PC-3 (cell line): ENCODE measurements around the gene PLEKHO1. TPM values are rescaled to one million over a fixed set of nuclear protein-coding genes. Genes with fewer than 3 reads are reported as not detected.

Experiments
- ATAC-seq: fragments of 200-7000 bp; cut with Tn5 transposase; 2 replicates; pipeline ENCODE4 v1.9.1; 2020; ENCODE audit warnings: mild to moderate bottlenecking, moderate library complexity
- BruUV-seq: library from RNA; stranded (reverse); fragments of 400-500 nt; replicated peaks from 2 replicates; lab custom pipeline; 2021; lab: Mats Ljungman, UMichigan
- CTCF ChIA-PET: fragments of 300-600 bp; sonication (Branson Sonifier 250); formaldehyde crosslinking; loops from one replicate; lab custom pipeline; 2022; ENCODE audit warnings: antibody characterized with exemption; lab: Charles Lee
- POLR2A ChIA-PET: fragments of 300-600 bp; sonication (Branson Sonifier 250); formaldehyde crosslinking; loops from one replicate; lab custom pipeline; 2022; ENCODE audit warnings: antibody characterized with exemption; ENCODE audit not compliant: unreplicated experiment; lab: Charles Lee
- DNase-seq: peaks from one replicate; pipeline ENCODE4 v3.0.0-alpha.2; 2015
- H2AFZ ChIP-seq: fragments of 300-600 bp; sonication (generic); 2 replicates; pipeline ENCODE4 v1.6.0; 2016; ENCODE audit warnings: antibody characterized with exemption, low read length
- H3F3A ChIP-seq: fragments of 300-600 bp; sonication (generic); one replicate; pipeline ENCODE4 v1.6.0; 2017; ENCODE audit warnings: antibody characterized with exemption, low read length, control low read depth, mild to moderate bottlenecking; ENCODE audit not compliant: unreplicated experiment
- H3K27ac ChIP-seq: fragments of 300-600 bp; sonication (generic); 2 replicates; pipeline ENCODE4 v1.5.1; 2016; ENCODE audit warnings: mild to moderate bottlenecking, low read length
- H3K27me3 ChIP-seq: fragments of 300-600 bp; sonication (generic); 2 replicates; pipeline ENCODE4 v1.6.1; 2016; ENCODE audit warnings: low read length, mixed read lengths
- H3K36me3 ChIP-seq: fragments of 300-600 bp; sonication (generic); 2 replicates; pipeline ENCODE4 v1.6.1; 2016; ENCODE audit warnings: low read depth, mixed run types, low read length, mixed read lengths
- H3K4me1 ChIP-seq: fragments of 300-600 bp; sonication (generic); 2 replicates; pipeline ENCODE4 v1.5.1; 2016; ENCODE audit warnings: low read length; ENCODE audit not compliant: insufficient read depth
- H3K4me2 ChIP-seq: fragments of 300-600 bp; sonication (generic); 2 replicates; pipeline ENCODE4 v1.6.0; 2016; ENCODE audit warnings: low read length
- H3K4me3 ChIP-seq: fragments of 300-600 bp; sonication (generic); 2 replicates; pipeline ENCODE4 v1.5.1; 2016; ENCODE audit warnings: mild to moderate bottlenecking, low read length, mixed read lengths
- H3K79me2 ChIP-seq: fragments of 300-600 bp; sonication (generic); 2 replicates; pipeline ENCODE4 v1.6.1; 2017; ENCODE audit warnings: low read length, mixed read lengths
- H3K9ac ChIP-seq: fragments of 300-600 bp; sonication (generic); 2 replicates; pipeline ENCODE4 v1.6.0; 2016; ENCODE audit warnings: mild to moderate bottlenecking, low read length
- H3K9me2 ChIP-seq: fragments of 300-600 bp; sonication (generic); replicated peaks from 2 replicates; pipeline ENCODE4 v1.6.1; 2016; ENCODE audit warnings: mixed run types, low read length, mixed read lengths
- H3K9me3 ChIP-seq: fragments of 300-600 bp; sonication (generic); 2 replicates; pipeline ENCODE4 v1.6.1; 2016; ENCODE audit warnings: low read length, mixed read lengths
- H4K20me1 ChIP-seq: fragments of 300-600 bp; sonication (generic); 2 replicates; pipeline ENCODE4 v1.6.1; 2016; ENCODE audit warnings: low read length, mixed read lengths
- CTCF ChIP-seq: fragments of 300-600 bp; sonication (generic); conservative IDR thresholded peaks from 2 replicates; pipeline ENCODE4 v1.5.1; 2017; ENCODE audit warnings: antibody characterized with exemption, low read depth, mild to moderate bottlenecking, low read length
- EZH2 ChIP-seq: fragments of 300-600 bp; sonication (generic); IDR thresholded peaks from one replicate; pipeline ENCODE4 v1.6.1; 2017; ENCODE audit warnings: antibody characterized with exemption, mild to moderate bottlenecking, low read length; ENCODE audit not compliant: unreplicated experiment
- EZH2phosphoT487 ChIP-seq: fragments of 300-600 bp; sonication (generic); IDR thresholded peaks from 2 replicates; pipeline ENCODE4 v1.6.1; 2018; ENCODE audit warnings: mild to moderate bottlenecking, antibody characterized with exemption, low read length, borderline replicate concordance
- intact Hi-C: fragments of 100-400 bp; cut with micrococcal nuclease; formaldehyde crosslinking; loops from 2 replicates; pipeline ENCODE4 v1.9.0; 2023
- total RNA-seq: library from RNA; depleted of rRNA; stranded (reverse); fragments of >200 nt; gene quantifications from 2 replicates; pipeline ENCODE4 v1.2.3, GENCODE V29; 2014

PLEKHO1 gene
- total RNA-seq, 1 experiment from 2014 or later, result 13.8 TPM

- no TSS peak for BruUV-seq
- no peak overlapping the region for H3K27ac ChIP-seq
- no peaks in the 10 kb centered on the region for H3F3A ChIP-seq
- H2AFZ ChIP-seq, result no peak overlapping the region
- no peak overlapping the region for H3K4me2 ChIP-seq
- peak; percentile 41 for ATAC-seq
- ChIA-PET POLR2A (interaction anchor here (0.7 kb wide), 1 partner anchor 234 kb away, joined by 7 read pairs; no protein-coding TSS in a partner anchor), CTCF (interaction anchor here (0.6 kb wide), 1 partner anchor 25 kb away, joined by 4 read pairs; no protein-coding TSS in a partner anchor)
- intact Hi-C loops, result no loop called here
- H3K36me3 ChIP-seq, result no peaks in the 10 kb centered on the region
- TF ChIP-seq CTCF, result peak; percentile 21; the same call in 1 of the 2 replicates
- TF ChIP-seq EZH2phosphoT487, result no peak
- no peak for DNase-seq
- H3K27me3 ChIP-seq, result no peaks in the 10 kb centered on the region
- no peaks in the 10 kb centered on the region for H4K20me1 ChIP-seq
- no peak overlapping the region for H3K4me3 ChIP-seq
- H3K9me3 ChIP-seq, result no peaks in the 10 kb centered on the region
- H3K9ac ChIP-seq, result no peak overlapping the region
- no peaks in the 10 kb centered on the region for H3K4me1 ChIP-seq
- H3K79me2 ChIP-seq, result no peaks in the 10 kb centered on the region
- H3K9me2 ChIP-seq, result no peaks in the 10 kb centered on the region
Observed at GRCh38 chr1:150161747-150162581, 12.2 kb downstream of the PLEKHO1 start.

- no peaks in the 10 kb centered on the region for H3K79me2 ChIP-seq
- no peaks in the 10 kb centered on the region for H3K9me2 ChIP-seq
- DNase-seq, result no peak
- intact Hi-C loops, result no loop called here
- H3K36me3 ChIP-seq, result no peaks in the 10 kb centered on the region
- no peak for ATAC-seq
- H3K4me1 ChIP-seq, result no peaks in the 10 kb centered on the region
- no peaks in the 10 kb centered on the region for H3K9me3 ChIP-seq
- no TSS peak for BruUV-seq
- no peak overlapping the region for H3K9ac ChIP-seq
- no peak overlapping the region for H2AFZ ChIP-seq
- ChIA-PET CTCF (interaction anchor here (0.6 kb wide), 1 partner anchor 25 kb away, joined by 4 read pairs; no protein-coding TSS in a partner anchor), POLR2A (no interaction called here)
- no peak for TF ChIP-seq EZH2phosphoT487
- no peak for TF ChIP-seq EZH2
- no peak for TF ChIP-seq CTCF
- H3K27me3 ChIP-seq, result no peaks in the 10 kb centered on the region
- H3F3A ChIP-seq, result no peaks in the 10 kb centered on the region
- H3K4me3 ChIP-seq, result no peak overlapping the region
- no peaks in the 10 kb centered on the region for H4K20me1 ChIP-seq
- H3K4me2 ChIP-seq, result no peak overlapping the region
- no peak overlapping the region for H3K27ac ChIP-seq
Observed at GRCh38 chr1:150162582-150162861, 12.8 kb downstream of the PLEKHO1 start.
